NCI-H2029 (cell line): ENCODE results near the gene ARL6IP4.
A peak's percentile ranks its signal among the peaks of the same experiment; 100 is the strongest.

ENCODE experiments used
- DNase-seq: peaks from one replicate; lab custom pipeline; 2025; lab: John Stamatoyannopoulos, UW

ARL6IP4 gene

GRCh38 chr12:122958198-122958888 lies 22.1 kb upstream of the ARL6IP4 start:
- no peak for DNase-seq

GRCh38 chr12:122959566-122960192 lies 20.8 kb upstream of the ARL6IP4 start:
- DNase-seq, result no peak

DNA sequence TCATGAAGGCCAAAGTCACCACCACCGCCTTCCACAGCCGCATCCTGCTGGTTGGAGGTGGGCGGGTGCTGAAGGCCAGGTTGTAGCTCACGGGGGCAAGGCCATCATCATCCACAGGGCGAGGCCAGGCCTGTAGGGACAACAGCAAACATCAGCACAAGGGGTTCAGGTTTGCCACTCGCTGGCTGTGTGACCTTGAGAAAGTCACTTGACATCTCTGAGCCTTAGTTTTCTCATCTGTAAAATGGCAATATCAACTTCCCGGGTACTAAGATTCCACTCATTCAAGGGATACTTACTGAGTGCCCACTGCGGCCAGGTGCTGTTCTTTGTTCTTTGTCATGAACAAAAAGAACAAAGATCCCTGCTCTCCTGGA lies 20.3 kb upstream of the ARL6IP4 start:
- DNase-seq, result no peak

- peak; percentile 57 for DNase-seq
These were observed 18.8 kb upstream of the ARL6IP4 start for GRCh38 chr12:122961531-122962329.

DNA sequence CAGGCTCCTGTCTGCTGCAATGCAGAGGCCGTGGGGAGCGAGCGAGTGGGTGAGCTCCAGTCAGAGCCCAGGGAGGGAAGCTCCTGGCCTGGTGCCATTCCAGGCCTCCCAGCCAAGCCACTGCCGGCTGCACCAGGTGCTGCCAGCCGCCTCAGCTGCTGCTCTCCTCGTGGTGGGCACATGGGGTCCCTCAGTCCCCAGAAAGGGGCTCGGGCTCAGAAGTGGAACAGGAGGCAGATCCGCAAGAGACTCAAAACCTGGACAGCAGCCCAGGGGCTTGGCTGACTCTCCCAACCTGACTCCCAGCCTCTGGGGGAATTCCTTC lies 16.6 kb upstream of the ARL6IP4 start:
- DNase-seq, result peak; percentile 23

DNA sequence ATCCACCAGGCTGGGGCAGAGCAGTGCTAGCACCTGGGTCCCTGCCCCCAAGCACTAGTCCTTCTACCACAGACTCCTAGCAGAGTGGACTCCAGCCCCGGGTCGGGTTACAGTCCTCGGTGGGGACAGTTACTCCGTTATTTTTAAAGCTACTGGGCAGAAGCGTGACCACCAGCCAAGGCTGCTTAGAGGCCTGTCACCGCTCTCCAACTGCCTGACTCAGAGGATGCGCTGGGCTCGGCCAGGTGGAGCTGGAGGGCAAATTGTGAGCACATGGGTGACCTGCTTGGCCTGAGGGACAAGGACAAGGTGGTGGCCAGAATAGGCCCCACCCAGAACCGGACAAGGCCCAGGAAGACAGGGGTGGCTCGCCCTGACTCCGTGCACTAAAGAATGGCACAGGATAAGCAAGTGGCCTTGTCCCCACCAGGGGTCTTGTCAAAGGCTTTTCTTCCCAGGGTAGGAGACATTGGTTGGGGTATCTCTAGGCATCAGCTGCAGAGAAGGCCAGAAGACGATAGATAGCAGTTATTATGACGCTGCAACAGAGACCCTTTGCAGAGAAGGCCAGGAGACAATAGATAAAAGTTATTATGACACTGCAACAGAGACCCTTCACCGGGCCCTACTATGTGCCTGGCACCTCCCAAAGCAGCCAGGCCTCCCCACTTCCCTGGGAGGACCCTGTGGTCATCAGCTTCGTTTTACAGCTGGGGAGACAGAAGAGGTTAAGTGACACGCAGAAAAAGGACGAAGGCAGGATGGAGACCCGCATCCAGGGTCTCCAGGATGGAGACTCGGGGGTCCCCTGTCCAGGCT lies 15.8 kb upstream of the ARL6IP4 start:
- DNase-seq, result no peak

GRCh38 chr12:122965321-122965751 lies 15.1 kb upstream of the ARL6IP4 start:
- DNase-seq, result no peak

GRCh38 chr12:122965851-122966742 lies 14.4 kb upstream of the ARL6IP4 start, which contains the start of gene ABCB9:
ABCB9 (minus strand) TSS chr12:122966463; CDS start chr12:122960235, 6,228 bp downstream.
- peak; percentile 93 for DNase-seq

GRCh38 chr12:122966743-122967550 lies 13.5 kb upstream of the ARL6IP4 start:
- no peak for DNase-seq

DNA sequence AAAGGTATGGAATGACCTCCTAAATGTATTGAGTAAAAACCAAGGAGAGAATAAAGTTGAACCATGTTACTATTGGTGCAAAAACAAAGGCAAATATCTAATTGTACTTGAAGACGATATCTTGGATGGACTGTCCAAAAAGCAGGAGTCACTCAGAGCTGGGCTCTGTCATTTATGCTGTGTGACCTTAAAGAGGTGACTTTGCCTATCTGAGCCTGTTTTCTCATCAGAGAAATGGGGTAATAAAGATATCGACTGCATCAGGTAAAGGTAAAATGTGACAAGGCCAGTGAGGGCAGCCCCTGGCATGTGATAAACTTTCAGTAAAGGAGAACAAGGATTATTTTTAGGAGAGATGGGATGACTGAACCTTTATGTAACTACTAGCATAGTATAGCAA lies 12.4 kb upstream of the ARL6IP4 start:
- DNase-seq, result no peak

DNA sequence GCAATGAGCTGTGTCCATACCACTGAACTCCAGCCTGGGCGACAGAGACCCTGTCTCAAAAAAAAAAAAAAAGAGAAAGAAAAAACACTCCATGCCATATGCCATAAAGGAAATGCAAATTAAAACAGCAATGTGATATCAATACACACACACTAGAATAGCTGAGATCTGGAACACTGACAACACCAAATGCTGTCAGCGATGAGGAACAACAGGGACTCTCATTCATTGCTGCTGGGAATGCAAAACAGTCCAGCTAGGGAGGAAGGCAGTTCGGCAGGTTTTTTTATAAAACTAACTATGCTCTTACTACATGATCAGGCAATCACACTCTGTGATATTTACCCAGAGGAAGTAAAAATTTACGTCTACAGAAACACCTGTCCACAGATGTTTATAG lies 10.8 kb upstream of the ARL6IP4 start:
- peak; percentile 41 for DNase-seq

- DNase-seq, result peak; percentile 97
These were observed 6.1 kb upstream of the ARL6IP4 start for GRCh38 chr12:122974274-122974891.

- DNase-seq, result peak; percentile 91
These were observed 5.3 kb upstream of the ARL6IP4 start, which contains the start of gene OGFOD2 for GRCh38 chr12:122974892-122975789. OGFOD2 (plus strand) TSS chr12:122975244; CDS start chr12:122975252, 8 bp downstream.

DNA sequence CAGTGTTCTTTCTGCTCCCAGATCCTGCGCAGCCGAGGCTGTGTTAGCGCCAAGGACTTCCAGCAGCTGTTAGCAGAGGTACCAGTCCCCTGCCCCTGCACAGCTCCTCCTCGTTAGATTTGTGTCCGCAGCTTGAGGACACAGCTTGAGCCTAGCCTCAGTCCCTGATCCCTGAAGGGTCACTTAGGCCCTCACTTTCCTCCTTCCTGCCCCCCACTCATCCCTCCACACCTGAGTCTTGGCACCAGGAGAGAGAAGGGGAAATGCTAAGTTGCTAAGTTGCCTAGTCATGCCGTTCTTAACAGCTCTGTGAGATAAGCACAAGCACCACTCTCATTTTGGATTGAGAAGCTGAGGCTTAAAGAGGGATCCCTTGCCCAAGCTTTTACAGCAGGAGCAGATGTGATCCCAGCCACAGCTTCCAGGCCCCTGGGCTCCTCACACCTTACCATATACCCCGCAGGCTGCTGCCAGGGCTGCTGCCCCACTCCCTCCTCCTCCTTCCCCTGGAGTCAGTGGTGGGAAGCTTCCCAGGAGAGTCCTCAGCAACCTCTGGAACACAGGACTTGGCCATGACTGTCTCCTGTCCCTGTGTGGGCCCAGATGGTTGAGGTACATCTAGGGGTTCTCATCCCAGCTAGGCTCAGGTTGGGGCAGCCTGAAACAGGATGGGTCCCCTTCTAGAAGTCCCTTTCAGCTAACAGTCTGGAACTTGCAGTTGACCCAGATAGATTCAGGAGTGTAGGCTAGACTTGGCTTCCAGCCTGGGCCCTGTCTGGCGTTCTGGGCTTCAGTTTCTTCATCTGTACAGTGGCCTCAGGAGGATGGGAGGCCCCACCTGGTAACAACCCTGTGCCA lies 4.5 kb upstream of the ARL6IP4 start:
- no peak for DNase-seq

GRCh38 chr12:122976648-122976975 lies 3.9 kb upstream of the ARL6IP4 start:
- no peak for DNase-seq

DNA sequence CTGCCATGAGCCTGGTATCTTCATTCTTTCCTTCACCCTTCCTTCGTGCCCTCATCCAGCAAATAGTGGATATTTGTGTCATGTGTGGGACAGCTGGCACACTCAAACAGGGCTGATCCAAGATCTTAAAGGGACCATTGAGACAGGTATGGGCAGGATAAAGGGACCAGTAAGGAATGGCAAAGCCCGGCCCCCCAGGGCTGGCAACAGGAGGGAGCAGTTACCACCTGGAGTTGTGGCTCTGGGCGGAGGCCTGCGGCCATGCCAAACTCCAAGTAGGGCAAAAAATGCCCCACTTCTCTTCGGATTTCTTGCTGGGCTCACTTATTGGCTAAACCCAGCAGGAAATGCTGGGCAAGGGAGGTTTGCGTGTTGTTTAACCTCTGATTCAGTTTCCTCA lies 3.3 kb upstream of the ARL6IP4 start:
- DNase-seq, result no peak

DNA sequence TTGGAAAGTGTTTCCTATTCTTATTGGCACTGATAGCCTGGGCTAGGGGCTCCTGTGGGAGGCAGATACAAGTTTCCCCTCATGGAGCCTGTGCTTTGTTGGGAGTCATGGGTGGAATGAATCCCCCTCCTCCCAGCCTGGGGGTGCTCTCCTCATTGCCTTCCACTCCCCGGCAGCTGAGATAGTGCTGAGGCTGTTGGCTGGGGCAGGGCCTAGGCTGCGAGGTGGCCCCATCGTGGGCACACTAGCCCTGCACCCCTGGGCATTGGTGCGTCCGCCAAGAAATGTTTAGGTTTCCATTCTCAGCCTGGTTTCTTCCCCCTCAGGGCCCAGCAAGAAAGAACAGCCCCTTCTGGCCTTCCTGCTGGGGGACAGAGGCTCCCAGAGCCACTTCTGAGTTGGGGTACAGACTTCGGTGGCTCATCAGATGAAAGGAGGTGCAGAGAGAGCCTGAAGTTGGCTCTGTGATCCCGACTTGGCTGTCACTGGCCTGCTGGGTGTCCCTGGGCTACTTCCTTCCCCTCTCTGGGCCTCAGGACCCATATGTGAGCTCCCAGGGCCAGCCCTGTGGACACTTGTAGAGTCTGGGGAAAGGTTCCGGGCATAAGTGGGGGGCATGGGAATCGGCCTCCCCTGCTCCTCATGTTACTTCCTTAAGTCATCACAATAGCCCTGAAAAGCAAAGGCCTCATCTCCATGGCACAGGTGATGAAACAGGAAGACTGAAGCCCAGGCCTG lies 2.7 kb upstream of the ARL6IP4 start:
- DNase-seq, result no peak
